NB4 (cell line): Measurements from ENCODE around the gene AASS.

ENCODE experiments used
- CTCF ChIP-seq: IDR thresholded peaks from one replicate; pipeline ENCODE4 v1.5.1; 2012; ENCODE audit warnings: low read depth, low read length
- MAX ChIP-seq: IDR thresholded peaks from 2 replicates; pipeline ENCODE4 v1.6.1; 2011; ENCODE audit warnings: low read depth, low read length
- MYC ChIP-seq: IDR thresholded peaks from 2 replicates; pipeline ENCODE4 v1.6.1; 2011; ENCODE audit warnings: low read depth, low read length
- POLR2A ChIP-seq: IDR thresholded peaks from 2 replicates; pipeline ENCODE4 v1.6.1; 2011; ENCODE audit warnings: mild to moderate bottlenecking; ENCODE audit not compliant: insufficient read length; ENCODE audit errors: extremely low read depth

GRCh38 chr7:122056977-122057376 lies 87.1 kb downstream of the AASS start:
- TF ChIP-seq CTCF: no peak
- no peak for TF ChIP-seq MAX
- TF ChIP-seq POLR2A: no peak
- TF ChIP-seq MYC: no peak
